Bronchial epithelial cell (primary cell): ENCODE data around the gene SERF1B. TPM values are rescaled to one million over a fixed set of nuclear protein-coding genes. Genes with fewer than 3 reads are reported as not detected.
A peak's percentile ranks its signal among the peaks of the same experiment; 100 is the strongest.
"Not testable (repeated sequence)": the region's sequence is repeated elsewhere in the genome, so short reads cannot be mapped to it uniquely, and the experiment has no call there.

ENCODE experiments used
- DNase-seq: peaks from one replicate; pipeline ENCODE4 v3.0.0-alpha.2; 2010; ENCODE audit warnings: low read depth
- FAIRE-seq: peaks from 2 replicates; lab custom pipeline; 2011; peaks lifted over from hg19 to GRCh38; lab: Jason Lieb, UNC
- H3K27me3 ChIP-seq: 2 replicates; pipeline ENCODE4 v1.5.1; 2011; ENCODE audit warnings: low read length; ENCODE audit not compliant: control insufficient read depth, insufficient read depth
- H3K36me3 ChIP-seq: 2 replicates; pipeline ENCODE4 v1.5.1; 2011; ENCODE audit warnings: low read length; ENCODE audit not compliant: control insufficient read depth, insufficient read depth
- H3K4me3 ChIP-seq: 2 replicates; pipeline ENCODE4 v1.5.1; 2011; ENCODE audit warnings: mild to moderate bottlenecking, low read depth, low read length, control low read depth
- total RNA-seq: library from RNA; depleted of rRNA; stranded (reverse); fragments of >200 nt; gene quantifications from 2 replicates; pipeline ENCODE4 v1.2.1, GENCODE V29; 2014

Gene SERF1B
- total RNA-seq: 12.6 and 16.9 TPM in 2 replicates

- H3K27me3 ChIP-seq, H3K36me3 ChIP-seq, FAIRE-seq, DNase-seq, H3K4me3 ChIP-seq: not testable (repeated sequence)
These were observed at the start of gene SERF1B for GRCh38 chr5:70025106-70025844. TSS of gene SERF1B (plus strand) at chr5:70025251. CDS start at chr5:70025452, 201 bp downstream.

- not testable (repeated sequence) for H3K4me3 ChIP-seq, H3K27me3 ChIP-seq, FAIRE-seq, H3K36me3 ChIP-seq, DNase-seq
These were observed 33.3 kb upstream of the SERF1B start for GRCh38 chr5:69991713-69992112.

GRCh38 chr5:69995535-69995934, 29.5 kb upstream of the SERF1B start:
- FAIRE-seq, H3K4me3 ChIP-seq, H3K27me3 ChIP-seq, H3K36me3 ChIP-seq, DNase-seq: not testable (repeated sequence)

GRCh38 chr5:70020660-70021059, 4.4 kb upstream of the SERF1B start:
- not testable (repeated sequence) for H3K36me3 ChIP-seq, H3K4me3 ChIP-seq, DNase-seq, FAIRE-seq, H3K27me3 ChIP-seq

- H3K36me3 ChIP-seq, H3K27me3 ChIP-seq, FAIRE-seq, DNase-seq, H3K4me3 ChIP-seq: not testable (repeated sequence)
These were observed 744 bp downstream of the SERF1B start for GRCh38 chr5:70025845-70026145.

- not testable (repeated sequence) for FAIRE-seq, H3K4me3 ChIP-seq, H3K27me3 ChIP-seq
These were observed 6.2 kb downstream of the SERF1B start for GRCh38 chr5:70031204-70031603.

GRCh38 chr5:70041411-70041810, 16.4 kb downstream of the SERF1B start:
- not testable (repeated sequence) for FAIRE-seq, H3K27me3 ChIP-seq, H3K4me3 ChIP-seq, H3K36me3 ChIP-seq, DNase-seq

More at GRCh38 chr5:70031204-70031603, 6.2 kb downstream of the SERF1B start:
- DNase-seq, H3K36me3 ChIP-seq: not testable (repeated sequence)

- peak; percentile 55 for FAIRE-seq
- not testable (repeated sequence) for H3K27me3 ChIP-seq, H3K36me3 ChIP-seq, H3K4me3 ChIP-seq, DNase-seq
These were observed 24.7 kb downstream of the SERF1B start for GRCh38 chr5:70049790-70050142.

GRCh38 chr5:70056289-70056942, 31.4 kb downstream of the SERF1B start:
- FAIRE-seq, H3K36me3 ChIP-seq, H3K27me3 ChIP-seq, DNase-seq, H3K4me3 ChIP-seq: not testable (repeated sequence)

GRCh38 chr5:70057140-70057539, 32.1 kb downstream of the SERF1B start:
- H3K27me3 ChIP-seq, FAIRE-seq: not testable (repeated sequence)

GRCh38 chr5:70077632-70078031, 52.6 kb downstream of the SERF1B start:
- not testable (repeated sequence) for DNase-seq, FAIRE-seq, H3K27me3 ChIP-seq, H3K36me3 ChIP-seq, H3K4me3 ChIP-seq

More at GRCh38 chr5:70057140-70057539, 32.1 kb downstream of the SERF1B start:
- not testable (repeated sequence) for DNase-seq, H3K4me3 ChIP-seq, H3K36me3 ChIP-seq

- not testable (repeated sequence) for H3K27me3 ChIP-seq, H3K36me3 ChIP-seq, DNase-seq, H3K4me3 ChIP-seq, FAIRE-seq
These were observed 63.9 kb downstream of the SERF1B start for GRCh38 chr5:70088907-70089464.

GRCh38 chr5:70091776-70092175, 66.7 kb downstream of the SERF1B start:
- not testable (repeated sequence) for H3K27me3 ChIP-seq, DNase-seq, FAIRE-seq, H3K36me3 ChIP-seq, H3K4me3 ChIP-seq
